Dendritic cell treated with granulocyte-macrophage colony-stimulating factor and Interleukin-4, amounts not matched to agents 40 ng/mL and 50 ng/mL, for 4 days (primary cell): Measurements from ENCODE around the gene PTK7.
"Not testable (repeated sequence)": the region's sequence is repeated elsewhere in the genome, so short reads cannot be mapped to it uniquely, and the experiment has no call there.

Experiments used
- H3K27ac Mint-ChIP-seq: one replicate; pipeline ENCODE4 v1.8.0; 2022; ENCODE audit warnings: mild to moderate bottlenecking, mixed read lengths
- H3K27me3 Mint-ChIP-seq: one replicate; pipeline ENCODE4 v1.8.0; 2022; ENCODE audit warnings: mild to moderate bottlenecking, mixed read lengths
- H3K36me3 Mint-ChIP-seq: one replicate; pipeline ENCODE4 v1.8.0; 2022; ENCODE audit warnings: low read depth, mixed read lengths
- H3K4me1 Mint-ChIP-seq: one replicate; pipeline ENCODE4 v1.8.0; 2022; ENCODE audit warnings: low read depth, mixed read lengths
- H3K4me3 Mint-ChIP-seq: one replicate; pipeline ENCODE4 v1.8.0; 2022; ENCODE audit warnings: mild to moderate bottlenecking, moderate library complexity, mixed read lengths
- H3K9me3 Mint-ChIP-seq: one replicate; pipeline ENCODE4 v1.8.0; 2022; ENCODE audit warnings: mixed read lengths
- intact Hi-C: fragments of 100-400 bp; cut with micrococcal nuclease; formaldehyde crosslinking; loops from one replicate; pipeline ENCODE4 v1.15.0; 2022

The PTK7 gene

DNA sequence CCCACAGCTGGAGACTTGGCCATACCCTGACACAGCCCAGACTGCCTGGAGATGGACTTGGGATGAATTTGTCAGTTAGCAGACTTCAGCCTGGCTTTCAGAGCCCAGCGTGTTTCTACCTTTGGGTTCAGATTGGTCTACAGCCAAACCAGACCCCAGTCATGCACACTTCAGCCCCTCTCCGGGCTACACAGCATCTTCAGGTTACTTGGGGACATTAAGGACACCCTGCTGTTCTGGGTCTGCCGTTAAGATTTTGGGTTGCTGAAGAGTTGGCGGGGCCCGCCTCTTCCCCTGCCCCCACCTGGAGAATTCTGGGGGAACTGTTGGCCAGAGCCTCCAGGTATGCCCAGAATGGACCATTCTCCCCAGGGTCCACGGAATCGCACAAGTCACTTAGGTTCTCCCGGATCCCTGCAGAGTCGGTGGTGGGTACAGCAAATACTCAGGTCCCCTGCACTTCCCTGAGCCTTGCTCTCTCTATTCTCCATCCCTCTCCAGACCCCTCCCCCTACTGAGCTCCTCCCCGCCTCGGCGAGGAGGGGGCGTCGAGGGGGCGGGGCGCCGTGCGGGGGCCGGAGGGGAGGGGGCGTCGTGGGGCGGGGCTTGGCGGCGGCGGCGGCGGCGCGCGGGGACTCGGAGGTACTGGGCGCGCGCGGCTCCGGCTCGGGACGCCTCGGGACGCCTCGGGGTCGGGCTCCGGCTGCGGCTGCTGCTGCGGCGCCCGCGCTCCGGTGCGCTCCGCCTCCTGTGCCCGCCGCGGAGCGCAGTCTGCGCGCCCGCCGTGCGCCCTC lies at the start of gene PTK7:
TSS of gene PTK7 (plus strand) at position 645 of the 794 bp plus-strand sequence. CDS start 175 bp downstream, outside the sequence.
- Mint-ChIP-seq H3K27ac (no peak within 1 kb of the TSS), H3K27me3 (peaks cover 30% of the 10 kb centered on the region), H3K4me3 (peak within 1 kb of the TSS; percentile 66), H3K9me3 (no peaks in the 10 kb centered on the region), H3K4me1 (peaks cover 9% of the 10 kb centered on the region), H3K36me3 (peaks cover 29% of the 10 kb centered on the region)
- intact Hi-C loops = no loop called here

GRCh38 chr6:43026365-43026764 lies 49.7 kb upstream of the PTK7 start:
- no peak overlapping the region for H3K4me3 Mint-ChIP-seq
- no peak overlapping the region for H3K27ac Mint-ChIP-seq
- H3K9me3 Mint-ChIP-seq = no peaks in the 10 kb centered on the region
- H3K36me3 Mint-ChIP-seq = peaks cover 87% of the 10 kb centered on the region
- peaks cover 9% of the 10 kb centered on the region for H3K4me1 Mint-ChIP-seq
- H3K27me3 Mint-ChIP-seq = no peaks in the 10 kb centered on the region
- intact Hi-C loops = no loop called here

DNA sequence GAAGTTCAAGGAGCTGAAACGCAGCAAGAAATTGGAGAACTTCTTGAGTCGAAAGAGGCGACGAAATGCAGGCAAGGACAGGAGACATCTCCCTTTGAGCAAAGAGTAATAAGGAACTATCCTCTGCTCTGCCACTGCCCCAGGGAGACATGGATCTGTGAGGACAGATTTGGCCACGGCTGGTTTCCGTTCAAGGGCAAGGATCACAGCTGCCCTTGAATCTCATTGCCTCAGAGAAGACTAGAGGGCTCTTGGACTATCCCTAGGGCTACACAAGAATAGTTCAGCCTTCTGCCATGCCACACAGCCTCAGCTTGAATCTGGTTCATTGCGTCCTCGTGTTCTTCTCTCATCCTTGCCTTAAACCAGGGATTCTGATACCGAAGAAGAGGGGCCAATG lies 47.0 kb upstream of the PTK7 start:
- Mint-ChIP-seq H3K36me3 (peaks cover 100% of the 10 kb centered on the region), H3K4me1 (peaks cover 12% of the 10 kb centered on the region)
- intact Hi-C loops = no loop called here

GRCh38 chr6:43032326-43032725 lies 43.8 kb upstream of the PTK7 start:
- peaks cover 6% of the 10 kb centered on the region for H3K4me1 Mint-ChIP-seq
- H3K27me3 Mint-ChIP-seq = no peaks in the 10 kb centered on the region
- intact Hi-C loops = no loop called here
- no peak overlapping the region for H3K4me3 Mint-ChIP-seq
- no peak overlapping the region for H3K27ac Mint-ChIP-seq
- peaks cover 98% of the 10 kb centered on the region for H3K36me3 Mint-ChIP-seq
- H3K9me3 Mint-ChIP-seq = no peaks in the 10 kb centered on the region

More for the DNA sequence above, 47.0 kb upstream of the PTK7 start:
- H3K27ac Mint-ChIP-seq = no peak overlapping the region
- H3K9me3 Mint-ChIP-seq = no peaks in the 10 kb centered on the region
- no peak overlapping the region for H3K4me3 Mint-ChIP-seq
- H3K27me3 Mint-ChIP-seq = no peaks in the 10 kb centered on the region

GRCh38 chr6:43033496-43034189 lies 42.5 kb upstream of the PTK7 start:
- no peaks in the 10 kb centered on the region for H3K27me3 Mint-ChIP-seq
- intact Hi-C loops = no loop called here
- peaks cover 98% of the 10 kb centered on the region for H3K36me3 Mint-ChIP-seq
- no peaks in the 10 kb centered on the region for H3K9me3 Mint-ChIP-seq
- no peak overlapping the region for H3K4me3 Mint-ChIP-seq
- H3K27ac Mint-ChIP-seq = no peak overlapping the region
- H3K4me1 Mint-ChIP-seq = peaks cover 6% of the 10 kb centered on the region

DNA sequence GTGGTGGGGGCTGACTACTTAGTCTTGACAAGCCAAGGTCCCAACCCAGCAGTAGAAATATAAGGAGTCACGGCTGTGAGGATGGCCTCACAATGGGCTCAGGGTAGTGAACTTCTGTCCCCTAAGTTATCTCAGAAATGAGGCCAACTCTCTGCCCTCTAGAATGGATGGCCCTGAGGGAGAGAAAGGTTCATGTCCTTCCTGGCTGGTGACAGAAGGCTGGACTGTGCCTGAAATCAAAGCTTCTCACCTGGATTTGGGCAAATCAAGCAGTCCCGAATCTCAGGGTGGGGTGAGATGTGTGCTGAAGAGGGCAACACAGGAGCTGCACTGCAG lies 42.0 kb upstream of the PTK7 start:
- H3K36me3 Mint-ChIP-seq = peaks cover 98% of the 10 kb centered on the region

DNA sequence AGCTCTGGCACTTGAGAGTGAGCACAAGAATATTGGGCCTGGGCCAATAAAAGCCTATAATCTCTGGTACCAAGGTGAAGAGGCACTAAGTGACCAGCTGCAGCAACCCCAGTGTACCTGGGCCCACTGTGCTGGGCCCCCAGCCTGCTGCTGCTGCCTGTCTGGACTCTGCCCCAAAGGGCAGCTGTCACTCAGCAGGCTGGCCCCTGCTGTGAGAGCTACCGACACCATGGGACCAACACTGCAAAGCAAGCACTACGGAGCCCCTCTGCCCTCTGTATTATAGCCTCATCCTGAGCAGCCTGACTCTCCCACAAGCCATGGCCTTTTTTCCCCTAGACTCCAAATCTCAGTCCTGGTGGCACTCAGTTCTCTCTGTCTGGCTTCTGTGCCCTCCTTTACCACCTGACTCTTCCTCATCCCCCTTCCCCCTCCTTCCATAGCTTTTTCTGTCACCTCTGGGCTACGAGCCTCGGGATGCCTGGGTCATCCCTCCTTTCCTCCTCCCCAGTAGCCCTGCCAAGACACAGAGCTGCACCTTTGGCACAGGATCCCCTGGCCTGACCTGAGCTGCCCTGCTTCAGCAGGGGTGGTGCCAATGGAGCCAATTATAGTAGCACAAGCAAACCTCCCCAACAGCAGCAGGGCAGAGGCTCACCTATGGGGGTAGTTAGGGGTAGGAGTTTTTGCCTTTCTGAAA lies 40.5 kb upstream of the PTK7 start:
- Mint-ChIP-seq H3K4me1 (peaks cover 6% of the 10 kb centered on the region), H3K9me3 (no peaks in the 10 kb centered on the region), H3K27ac (no peak overlapping the region), H3K27me3 (no peaks in the 10 kb centered on the region), H3K4me3 (no peak overlapping the region), H3K36me3 (peaks cover 94% of the 10 kb centered on the region)
- intact Hi-C loops = no loop called here

More for the DNA sequence above, 42.0 kb upstream of the PTK7 start:
- no peaks in the 10 kb centered on the region for H3K27me3 Mint-ChIP-seq
- intact Hi-C loops = no loop called here
- H3K9me3 Mint-ChIP-seq = no peaks in the 10 kb centered on the region
- no peak overlapping the region for H3K4me3 Mint-ChIP-seq
- no peak overlapping the region for H3K27ac Mint-ChIP-seq
- peaks cover 6% of the 10 kb centered on the region for H3K4me1 Mint-ChIP-seq

DNA sequence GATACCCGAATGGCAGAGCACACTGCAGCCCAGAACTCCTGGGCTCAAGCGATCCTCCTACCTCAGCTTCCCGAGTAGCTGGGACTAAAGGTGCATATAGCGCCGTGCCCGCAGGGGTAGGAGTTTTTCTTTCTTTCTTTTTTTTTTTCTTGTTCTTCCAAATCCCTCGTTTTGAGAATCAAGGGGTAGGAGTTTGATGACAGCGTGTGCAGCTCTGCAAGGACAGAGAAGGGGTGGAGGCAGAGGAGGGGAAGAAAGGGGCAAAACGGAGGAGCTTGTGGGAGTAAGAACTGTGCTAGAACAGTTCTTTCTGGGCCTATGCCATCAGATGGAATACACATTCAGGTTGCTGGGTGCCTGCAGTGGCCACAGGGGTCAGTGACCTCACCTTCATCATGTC lies 39.4 kb upstream of the PTK7 start:
- H3K4me3 Mint-ChIP-seq = no peak overlapping the region
- H3K4me1 Mint-ChIP-seq = peaks cover 6% of the 10 kb centered on the region
- peaks cover 94% of the 10 kb centered on the region for H3K36me3 Mint-ChIP-seq
- H3K27me3 Mint-ChIP-seq = no peaks in the 10 kb centered on the region
- H3K9me3 Mint-ChIP-seq = no peaks in the 10 kb centered on the region
- intact Hi-C loops = no loop called here
- H3K27ac Mint-ChIP-seq = no peak overlapping the region

DNA sequence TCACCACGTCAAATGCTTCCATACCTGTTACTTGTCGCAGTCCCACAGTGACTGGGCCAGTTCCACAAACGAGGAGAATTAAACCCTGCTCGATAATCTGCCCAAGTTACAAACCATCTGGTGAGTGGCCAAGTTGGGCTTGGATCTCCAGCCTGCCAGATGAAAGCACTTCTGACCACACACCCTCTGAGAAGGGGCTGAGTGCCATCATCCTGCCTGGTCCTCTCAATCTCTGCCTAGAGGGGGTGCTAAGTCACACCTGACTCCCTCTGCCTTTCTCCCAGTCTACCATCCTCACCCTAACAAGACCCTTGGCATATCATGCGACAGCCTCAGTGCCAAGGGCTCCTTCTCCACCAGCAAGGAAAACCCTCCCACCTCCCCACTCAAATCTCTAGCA lies 38.9 kb upstream of the PTK7 start:
- H3K27me3 Mint-ChIP-seq = no peaks in the 10 kb centered on the region

GRCh38 chr6:43037706-43038105 lies 38.4 kb upstream of the PTK7 start:
- Mint-ChIP-seq H3K27me3 (no peaks in the 10 kb centered on the region), H3K9me3 (no peaks in the 10 kb centered on the region), H3K27ac (no peak overlapping the region), H3K36me3 (peaks cover 94% of the 10 kb centered on the region), H3K4me3 (no peak overlapping the region), H3K4me1 (peaks cover 6% of the 10 kb centered on the region)
- intact Hi-C loops = no loop called here

More for the DNA sequence above, 38.9 kb upstream of the PTK7 start:
- no peak overlapping the region for H3K27ac Mint-ChIP-seq
- peaks cover 94% of the 10 kb centered on the region for H3K36me3 Mint-ChIP-seq
- H3K9me3 Mint-ChIP-seq = no peaks in the 10 kb centered on the region
- H3K4me1 Mint-ChIP-seq = peaks cover 6% of the 10 kb centered on the region
- no peak overlapping the region for H3K4me3 Mint-ChIP-seq
- intact Hi-C loops = no loop called here

DNA sequence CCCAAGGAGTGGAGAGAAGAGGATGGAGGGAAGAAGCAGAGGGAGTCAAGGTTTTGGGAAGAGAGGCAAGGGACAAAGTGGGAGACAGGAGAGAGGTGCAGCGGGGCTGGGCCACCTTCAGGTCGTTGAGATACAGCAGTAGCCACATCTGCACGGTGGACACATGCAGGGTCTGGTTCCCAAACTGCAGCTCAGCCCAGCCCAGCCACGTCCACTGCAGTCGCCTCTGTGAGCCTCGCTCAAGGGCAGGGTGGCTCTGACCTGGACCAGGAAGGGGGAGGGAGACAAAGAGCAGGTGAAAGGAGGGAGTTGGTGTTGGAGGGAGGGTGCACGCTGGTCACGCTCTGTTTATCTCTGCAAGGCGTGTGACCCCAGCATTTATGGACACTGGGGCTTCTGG lies 37.4 kb upstream of the PTK7 start:
- Mint-ChIP-seq H3K27me3 (no peaks in the 10 kb centered on the region), H3K4me1 (no peaks in the 10 kb centered on the region), H3K36me3 (peaks cover 94% of the 10 kb centered on the region), H3K27ac (no peak overlapping the region), H3K4me3 (no peak overlapping the region), H3K9me3 (no peaks in the 10 kb centered on the region)
- intact Hi-C loops = no loop called here

DNA sequence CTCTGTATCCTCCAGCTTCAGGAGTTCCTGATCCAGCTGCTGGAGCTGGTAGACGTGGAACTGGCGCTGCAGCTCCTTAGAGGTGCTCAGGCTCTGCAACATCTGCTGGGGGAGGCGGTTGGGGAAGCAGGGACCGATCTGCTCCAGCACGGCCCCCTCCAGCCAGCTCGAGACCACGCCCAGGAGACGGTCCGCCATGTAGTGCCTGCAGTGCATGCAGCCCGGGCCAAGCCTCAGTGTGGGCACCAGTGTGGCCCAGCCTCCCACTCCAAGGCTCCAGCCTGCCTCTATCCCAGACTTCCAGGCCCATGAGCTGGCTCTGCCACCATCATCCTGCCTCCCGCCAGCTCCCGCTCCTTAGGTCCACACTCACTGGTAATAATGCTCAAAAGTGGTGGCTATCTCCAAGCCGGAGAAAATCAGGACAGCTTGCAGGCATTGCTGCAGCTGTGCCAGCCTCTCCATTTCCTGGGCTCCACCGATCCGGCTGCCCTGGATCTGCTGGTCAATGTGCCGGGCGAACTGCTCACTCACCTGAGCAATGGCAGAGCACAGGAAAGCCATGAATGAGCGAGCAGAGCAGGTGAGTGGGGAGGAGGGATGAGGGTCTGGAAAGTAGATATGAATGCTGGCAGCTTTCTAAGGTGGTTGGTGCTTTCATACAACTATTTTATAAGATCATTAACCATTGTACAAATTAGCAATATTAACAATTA lies 35.4 kb upstream of the PTK7 start:
- no peaks in the 10 kb centered on the region for H3K27me3 Mint-ChIP-seq
- no peaks in the 10 kb centered on the region for H3K9me3 Mint-ChIP-seq
- peaks cover 93% of the 10 kb centered on the region for H3K36me3 Mint-ChIP-seq
- intact Hi-C loops = no loop called here
- no peaks in the 10 kb centered on the region for H3K4me1 Mint-ChIP-seq
- no peak overlapping the region for H3K27ac Mint-ChIP-seq
- H3K4me3 Mint-ChIP-seq = no peak overlapping the region

DNA sequence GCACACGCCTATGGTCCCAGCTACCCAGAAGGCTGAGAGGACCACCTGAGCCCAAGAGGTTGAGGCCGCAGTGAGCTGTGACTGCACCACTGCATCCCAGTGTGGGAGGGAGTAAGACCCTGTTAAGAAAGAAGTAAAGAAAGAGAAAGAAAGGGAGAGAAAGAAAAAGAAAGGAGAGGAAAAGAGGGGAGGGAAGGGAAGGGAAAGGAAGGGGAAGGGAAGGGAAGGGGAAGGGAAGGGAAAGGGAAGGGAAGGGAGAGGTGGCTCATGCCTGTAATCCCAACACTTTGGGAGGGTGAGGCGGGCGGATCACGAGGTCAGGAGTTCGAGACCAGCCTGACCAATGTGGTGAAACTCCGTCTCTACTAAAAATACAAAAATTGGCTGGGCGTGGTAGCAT lies 34.6 kb upstream of the PTK7 start:
- H3K4me3 Mint-ChIP-seq, intact Hi-C loops, H3K9me3 Mint-ChIP-seq, H3K4me1 Mint-ChIP-seq, H3K27me3 Mint-ChIP-seq, H3K27ac Mint-ChIP-seq: not testable (repeated sequence)
- peaks cover 95% of the 10 kb centered on the region for H3K36me3 Mint-ChIP-seq

DNA sequence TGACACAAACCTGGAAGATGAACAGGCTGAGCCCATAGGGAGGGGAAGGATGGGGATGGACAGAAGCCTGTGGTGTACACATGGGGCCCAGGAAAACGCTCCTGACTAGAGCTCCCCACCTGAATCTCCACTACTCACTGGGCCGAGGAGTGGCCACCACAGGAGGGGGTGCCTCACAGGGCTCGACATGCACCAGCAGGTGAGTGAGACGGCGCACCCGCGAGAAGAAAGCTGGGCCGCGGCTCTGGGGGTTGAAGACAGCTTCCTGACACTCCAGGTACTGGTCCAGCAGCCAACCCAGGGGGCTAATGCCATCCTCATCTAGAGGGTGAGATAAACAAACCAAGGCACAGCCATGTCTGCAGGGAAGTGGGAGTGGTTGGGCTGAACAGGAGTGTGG lies 32.8 kb upstream of the PTK7 start:
- Mint-ChIP-seq H3K27me3 (no peaks in the 10 kb centered on the region), H3K36me3 (peaks cover 93% of the 10 kb centered on the region), H3K4me3 (no peak overlapping the region), H3K9me3 (no peaks in the 10 kb centered on the region), H3K27ac (no peak overlapping the region), H3K4me1 (no peaks in the 10 kb centered on the region)
- intact Hi-C loops = no loop called here
